ENCODE data around the gene HES4. TPM values are rescaled to one million over a fixed set of nuclear protein-coding genes. Genes with fewer than 3 reads are reported as not detected.
A peak's percentile ranks its signal among the peaks of the same experiment; 100 is the strongest.
"Not testable (repeated sequence)": the region's sequence is repeated elsewhere in the genome, so short reads cannot be mapped to it uniquely, and the experiment has no call there.

HES4 gene
- total RNA-seq, 1 donor from 2014 or later: 24.8 TPM

GRCh38 chr1:1033731-1034438 is 34.0 kb upstream of the HES4 start:
- DNase-seq (ENCODE audit: low read depth in 2 of 2): no peak

GRCh38 chr1:1033009-1033587 is 33.2 kb upstream of the HES4 start:
- peak; percentile 60 to 87 for DNase-seq (ENCODE audit: low read depth in 2 of 2)

- peak in 1 of 2 donors; percentile 43 for DNase-seq (ENCODE audit: low read depth in 2 of 2)
Measured at GRCh38 chr1:1032424-1032823, 32.5 kb upstream of the HES4 start.

- DNase-seq (ENCODE audit: low read depth in 2 of 2): no peak
Measured at GRCh38 chr1:1031659-1032235, 31.9 kb upstream of the HES4 start.

GRCh38 chr1:1030867-1031658 is 31.2 kb upstream of the HES4 start:
- not testable (repeated sequence) for DNase-seq (ENCODE audit: low read depth in 2 of 2)

GRCh38 chr1:1027791-1028190 is 27.9 kb upstream of the HES4 start:
- DNase-seq (ENCODE audit: low read depth in 2 of 2): no peak

GRCh38 chr1:1026599-1027413 is 26.9 kb upstream of the HES4 start:
- DNase-seq (ENCODE audit: low read depth in 2 of 2): no peak

- DNase-seq (ENCODE audit: low read depth in 2 of 2): no peak
Measured at GRCh38 chr1:1025730-1026129, 25.8 kb upstream of the HES4 start.

- peak in 1 of 2 donors; percentile 45 for DNase-seq (ENCODE audit: low read depth in 2 of 2)
Measured at GRCh38 chr1:1024771-1025699, 25.1 kb upstream of the HES4 start.

GRCh38 chr1:1024149-1024770 is 24.4 kb upstream of the HES4 start:
- no peak for DNase-seq (ENCODE audit: low read depth in 2 of 2)

GRCh38 chr1:1023700-1024099 is 23.8 kb upstream of the HES4 start:
- DNase-seq (ENCODE audit: low read depth in 2 of 2): no peak

- no peak for DNase-seq (ENCODE audit: low read depth in 2 of 2)
Measured at GRCh38 chr1:1022302-1023009, 22.6 kb upstream of the HES4 start.

GRCh38 chr1:1021920-1022259 is 22.0 kb upstream of the HES4 start:
- DNase-seq (ENCODE audit: low read depth in 2 of 2): peak in 1 of 2 donors; percentile 72

GRCh38 chr1:1021010-1021919 is 21.4 kb upstream of the HES4 start:
- DNase-seq (ENCODE audit: low read depth in 2 of 2): peak; percentile 34 to 79

GRCh38 chr1:1020415-1021009 is 20.6 kb upstream of the HES4 start:
- DNase-seq (ENCODE audit: low read depth in 2 of 2): peak in 1 of 2 donors; percentile 33

GRCh38 chr1:1020000-1020404 is 20.1 kb upstream of the HES4 start, which contains the start of gene AGRN:
TSS of gene AGRN (plus strand) at chr1:1020120. CDS start at chr1:1020173, 53 bp downstream.
- peak in 1 of 2 donors; percentile 40 for DNase-seq (ENCODE audit: low read depth in 2 of 2)
